WTC11 (cell line): Measurements from ENCODE around the gene INTS15. TPM values are rescaled to one million over a fixed set of nuclear protein-coding genes. Genes with fewer than 3 reads are reported as not detected.

ENCODE experiments used
- ATAC-seq: fragments of 200-7000 bp; cut with Tn5 transposase; 2 replicates; pipeline ENCODE4 v1.10.0; 2021; ENCODE audit warnings: mild to moderate bottlenecking, moderate library complexity
- CTCF ChIA-PET: fragments of 300-600 bp; sonication (Branson Sonifier 250); formaldehyde crosslinking; loops from one replicate; lab custom pipeline; 2021; ENCODE audit warnings: antibody characterized with exemption; lab: Charles Lee
- POLR2A ChIA-PET: fragments of 350-600 bp; sonication (Branson Sonifier 250); formaldehyde crosslinking; loops from one replicate; lab custom pipeline; 2021; ENCODE audit warnings: antibody characterized with exemption; lab: Charles Lee
- DNase-seq: peaks from one replicate; pipeline ENCODE4 v3.0.0; 2021; ENCODE audit warnings: low spot score
- H3K27ac Mint-ChIP-seq: 2 replicates; pipeline ENCODE4 v1.8.0; 2021; ENCODE audit warnings: mixed read lengths
- H3K27me3 Mint-ChIP-seq: 2 replicates; pipeline ENCODE4 v1.8.0; 2021; ENCODE audit warnings: low read depth, mild to moderate bottlenecking, moderate library complexity, mixed read lengths
- H3K36me3 Mint-ChIP-seq: 2 replicates; pipeline ENCODE4 v1.8.0; 2021; ENCODE audit warnings: mixed read lengths
- H3K4me1 Mint-ChIP-seq: 2 replicates; pipeline ENCODE4 v1.8.0; 2022; ENCODE audit warnings: mixed read lengths
- H3K4me3 Mint-ChIP-seq: 2 replicates; pipeline ENCODE4 v1.8.0; 2021; ENCODE audit warnings: mild to moderate bottlenecking, moderate library complexity, mixed read lengths
- H3K9me3 Mint-ChIP-seq: 2 replicates; pipeline ENCODE4 v1.8.0; 2021; ENCODE audit warnings: mixed read lengths
- AFF4 ChIP-seq: sonication (generic); formaldehyde crosslinking; IDR thresholded peaks from 2 replicates; pipeline ENCODE4 v1.8.1; 2023; ENCODE audit warnings: mild to moderate bottlenecking, missing genetic modification reagents, borderline replicate concordance
- ARID4B ChIP-seq: sonication (generic); formaldehyde crosslinking; IDR thresholded peaks from 2 replicates; pipeline ENCODE4 v1.8.0; 2023; ENCODE audit warnings: missing genetic modification reagents, mild to moderate bottlenecking, borderline replicate concordance
- ATF2 ChIP-seq: sonication (generic); formaldehyde crosslinking; IDR thresholded peaks from 2 replicates; pipeline ENCODE4 v1.8.1; 2022; ENCODE audit warnings: low read depth, missing genetic modification reagents, borderline replicate concordance
- E2F1 ChIP-seq: sonication (generic); formaldehyde crosslinking; IDR thresholded peaks from 2 replicates; pipeline ENCODE4 v1.8.0; 2022; ENCODE audit warnings: mild to moderate bottlenecking, missing genetic modification reagents
- ELF4 ChIP-seq: sonication (generic); formaldehyde crosslinking; IDR thresholded peaks from 2 replicates; pipeline ENCODE4 v1.8.1; 2022; ENCODE audit warnings: low read depth, mild to moderate bottlenecking, moderate library complexity, missing genetic modification reagents
- ETV6 ChIP-seq: sonication (generic); formaldehyde crosslinking; IDR thresholded peaks from 2 replicates; pipeline ENCODE4 v1.8.1; 2022; ENCODE audit warnings: mild to moderate bottlenecking, missing genetic modification reagents
- FOXP1 ChIP-seq: sonication (generic); formaldehyde crosslinking; IDR thresholded peaks from 2 replicates; pipeline ENCODE4 v1.8.0; 2022; ENCODE audit warnings: missing genetic modification reagents, mild to moderate bottlenecking, moderate library complexity, borderline replicate concordance
- MYBL2 ChIP-seq: sonication (generic); formaldehyde crosslinking; IDR thresholded peaks from 2 replicates; pipeline ENCODE4 v1.8.1; 2023; ENCODE audit warnings: mild to moderate bottlenecking, moderate library complexity, missing genetic modification reagents
- NFATC4 ChIP-seq: fragments of 250-450 bp; sonication (Bioruptor Pico); IDR thresholded peaks from 2 replicates; pipeline ENCODE4 v1.9.0; 2021; ENCODE audit warnings: mild to moderate bottlenecking
- NFYB ChIP-seq: sonication (generic); formaldehyde crosslinking; conservative IDR thresholded peaks from 2 replicates; pipeline ENCODE4 v1.8.0; 2022; ENCODE audit warnings: low read depth, missing genetic modification reagents
- NR1H2 ChIP-seq: sonication (generic); formaldehyde crosslinking; IDR thresholded peaks from 2 replicates; pipeline ENCODE4 v1.9.0; 2021; ENCODE audit warnings: mild to moderate bottlenecking, moderate library complexity, missing genetic modification reagents
- NR3C1 ChIP-seq: sonication (generic); formaldehyde crosslinking; conservative IDR thresholded peaks from 2 replicates; pipeline ENCODE4 v1.8.1; 2023; ENCODE audit warnings: low read depth, mild to moderate bottlenecking, missing genetic modification reagents
- PREB ChIP-seq: sonication (generic); formaldehyde crosslinking; IDR thresholded peaks from 2 replicates; pipeline ENCODE4 v1.8.1; 2022; ENCODE audit warnings: mild to moderate bottlenecking, missing genetic modification reagents, moderate library complexity, borderline replicate concordance
- PRRX2 ChIP-seq: fragments of 250-450 bp; sonication (Bioruptor Pico); IDR thresholded peaks from 2 replicates; pipeline ENCODE4 v1.8.0; 2021; ENCODE audit warnings: mild to moderate bottlenecking
- TP53 ChIP-seq: sonication (generic); formaldehyde crosslinking; IDR thresholded peaks from 2 replicates; pipeline ENCODE4 v1.8.1; 2023; ENCODE audit warnings: mild to moderate bottlenecking, missing genetic modification reagents
- ZBTB21 ChIP-seq: sonication (generic); formaldehyde crosslinking; IDR thresholded peaks from 2 replicates; pipeline ENCODE4 v1.8.1; 2023; ENCODE audit warnings: mild to moderate bottlenecking, missing genetic modification reagents, borderline replicate concordance
- ZNF121 ChIP-seq: sonication (generic); formaldehyde crosslinking; IDR thresholded peaks from 2 replicates; pipeline ENCODE4 v1.8.0; 2023; ENCODE audit warnings: missing genetic modification reagents
- ZNF317 ChIP-seq: sonication (generic); formaldehyde crosslinking; IDR thresholded peaks from 2 replicates; pipeline ENCODE4 v1.8.1; 2023; ENCODE audit warnings: low read depth, mild to moderate bottlenecking, moderate library complexity, missing genetic modification reagents, borderline replicate concordance
- ZNF396 ChIP-seq: fragments of 250-450 bp; sonication (Bioruptor Pico); IDR thresholded peaks from 2 replicates; pipeline ENCODE4 v1.8.0; 2021; ENCODE audit warnings: mild to moderate bottlenecking, moderate library complexity, borderline replicate concordance
- ZNF423 ChIP-seq: fragments of 250-450 bp; sonication (Bioruptor Pico); IDR thresholded peaks from 2 replicates; pipeline ENCODE4 v2.1.2; 2022; ENCODE audit warnings: mild to moderate bottlenecking, moderate library complexity
- ZNF671 ChIP-seq: fragments of 250-450 bp; sonication (Bioruptor Pico); IDR thresholded peaks from 2 replicates; pipeline ENCODE4 v1.8.0; 2021; ENCODE audit warnings: mild to moderate bottlenecking
- total RNA-seq: library from RNA; stranded (reverse); gene quantifications from 3 replicates; pipeline ENCODE4 v1.2.3, GENCODE V29; 2021
- TF ChIP-seq, protein P1 (sequence below): sonication (generic); formaldehyde crosslinking; IDR thresholded peaks from 2 replicates; pipeline ENCODE4 v1.8.0; 2022; ENCODE audit warnings: mild to moderate bottlenecking, missing genetic modification reagents
- TF ChIP-seq, protein P2 (sequence below): sonication (generic); formaldehyde crosslinking; conservative IDR thresholded peaks from 2 replicates; pipeline ENCODE4 v1.8.1; 2022; ENCODE audit warnings: mild to moderate bottlenecking, missing genetic modification reagents

INTS15 gene
- total RNA-seq, 1 experiment from 2014 or later = 28.2 TPM

DNA sequence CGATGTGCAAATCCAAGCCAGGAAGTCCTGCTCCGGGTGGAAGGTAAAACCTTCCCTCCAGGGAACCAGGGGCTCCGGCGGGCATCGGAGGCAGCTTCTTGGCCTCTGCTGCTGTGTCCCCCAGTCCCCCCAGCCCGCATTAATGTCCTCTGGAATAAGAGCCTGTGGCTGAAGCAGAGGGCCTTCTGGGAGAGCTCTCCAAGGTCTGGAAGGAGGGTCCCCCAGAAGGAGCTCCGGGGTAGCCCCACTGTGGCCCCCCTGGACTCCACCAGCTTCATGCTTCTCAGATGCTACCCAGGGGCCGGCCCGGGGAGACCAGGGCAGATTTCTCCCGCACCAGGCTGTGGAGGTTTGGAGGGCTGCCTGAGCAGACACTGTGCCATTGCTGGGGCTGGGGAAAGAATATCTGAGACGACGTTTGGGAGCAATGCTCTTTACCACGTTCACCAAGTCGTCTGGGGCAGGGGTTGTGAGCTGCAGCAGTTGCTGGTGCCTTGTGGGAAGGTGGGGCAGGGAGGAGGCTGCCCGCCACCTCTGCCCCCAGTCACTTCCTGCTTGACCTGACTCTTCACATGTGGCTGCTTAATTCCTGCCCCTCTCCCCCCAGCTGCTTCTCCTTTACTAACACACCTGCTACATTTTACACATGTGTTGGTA lies 33.9 kb downstream of the INTS15 start (continued):
- no peak for TF ChIP-seq ARID4B (CRISPR knock-in tag)
- no peak for TF ChIP-seq ZNF121 (CRISPR knock-in tag)
- no peak for TF ChIP-seq ZNF671 (CRISPR knock-in tag)
- TF ChIP-seq, protein P1, sequence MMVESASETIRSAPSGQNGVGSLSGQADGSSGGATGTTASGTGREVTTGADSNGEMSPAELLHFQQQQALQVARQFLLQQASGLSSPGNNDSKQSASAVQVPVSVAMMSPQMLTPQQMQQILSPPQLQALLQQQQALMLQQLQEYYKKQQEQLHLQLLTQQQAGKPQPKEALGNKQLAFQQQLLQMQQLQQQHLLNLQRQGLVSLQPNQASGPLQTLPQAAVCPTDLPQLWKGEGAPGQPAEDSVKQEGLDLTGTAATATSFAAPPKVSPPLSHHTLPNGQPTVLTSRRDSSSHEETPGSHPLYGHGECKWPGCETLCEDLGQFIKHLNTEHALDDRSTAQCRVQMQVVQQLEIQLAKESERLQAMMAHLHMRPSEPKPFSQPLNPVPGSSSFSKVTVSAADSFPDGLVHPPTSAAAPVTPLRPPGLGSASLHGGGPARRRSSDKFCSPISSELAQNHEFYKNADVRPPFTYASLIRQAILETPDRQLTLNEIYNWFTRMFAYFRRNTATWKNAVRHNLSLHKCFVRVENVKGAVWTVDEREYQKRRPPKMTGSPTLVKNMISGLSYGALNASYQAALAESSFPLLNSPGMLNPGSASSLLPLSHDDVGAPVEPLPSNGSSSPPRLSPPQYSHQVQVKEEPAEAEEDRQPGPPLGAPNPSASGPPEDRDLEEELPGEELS (CRISPR knock-in tag) = no peak
- no peak for TF ChIP-seq MYBL2 (CRISPR knock-in tag)

- DNase-seq (no peak), ATAC-seq (no peak)
- Mint-ChIP-seq H3K36me3 (peaks cover 14% of the 10 kb centered on the region), H3K27ac (no peak overlapping the region), H3K27me3 (no peaks in the 10 kb centered on the region), H3K9me3 (no peaks in the 10 kb centered on the region), H3K4me3 (no peak overlapping the region), H3K4me1 (no peaks in the 10 kb centered on the region)
- POLR2A ChIA-PET = no interaction called here
- CTCF ChIA-PET = no interaction called here
- TF ChIP-seq ZNF317 (no peak), NFYB (CRISPR knock-in tag) (no peak), ETV6 (CRISPR knock-in tag) (no peak), ZNF396 (CRISPR knock-in tag) (no peak), NR3C1 (CRISPR knock-in tag) (no peak), NR1H2 (no peak), AFF4 (CRISPR knock-in tag) (no peak), ZBTB21 (CRISPR knock-in tag) (no peak), FOXP1 (CRISPR knock-in tag) (no peak), E2F1 (CRISPR knock-in tag) (no peak), PREB (CRISPR knock-in tag) (no peak), ATF2 (CRISPR knock-in tag) (no peak), ELF4 (CRISPR knock-in tag) (no peak), NFATC4 (CRISPR knock-in tag) (no peak), ZNF423 (CRISPR knock-in tag) (no peak), TP53 (CRISPR knock-in tag) (no peak), PRRX2 (CRISPR knock-in tag) (no peak)
- TF ChIP-seq, protein P2, sequence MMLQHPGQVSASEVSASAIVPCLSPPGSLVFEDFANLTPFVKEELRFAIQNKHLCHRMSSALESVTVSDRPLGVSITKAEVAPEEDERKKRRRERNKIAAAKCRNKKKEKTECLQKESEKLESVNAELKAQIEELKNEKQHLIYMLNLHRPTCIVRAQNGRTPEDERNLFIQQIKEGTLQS (CRISPR knock-in tag) = no peak
Measured at GRCh38 chr7:6624246-6624611, 34.4 kb downstream of the INTS15 start.
